Uterus (tissue), 4 donors: ENCODE results near the gene IL4I1. TPM values are rescaled to one million over a fixed set of nuclear protein-coding genes. Genes with fewer than 3 reads are reported as not detected.

Experiments used
- DNase-seq, 2 donors: peaks; one replicate each; pipeline ENCODE4 v3.0.0-alpha.2; 2019 to 2020
- H3K27ac ChIP-seq, 2 donors: fragments of 200-600 bp; sonication (generic); 1 replicate in 1 of 2; 2 replicates in 1 of 2; pipeline ENCODE4 v1.5.1; 2016 to 2018
- H3K27me3 ChIP-seq, 2 donors: fragments of 200-600 bp; sonication (generic); one replicate each; pipeline ENCODE4 v1.5.1; 2018 to 2019; ENCODE audit warnings: control low read depth in 1 of 2
- H3K36me3 ChIP-seq, 2 donors: fragments of 200-600 bp; sonication (generic); one replicate each; pipeline ENCODE4 v1.5.1; 2019; ENCODE audit warnings: control low read depth in 1 of 2
- H3K4me1 ChIP-seq, 2 donors: fragments of 200-600 bp; sonication (generic); one replicate each; pipeline ENCODE4 v1.5.1; 2018 to 2019; ENCODE audit warnings: control low read depth in 1 of 2
- H3K4me3 ChIP-seq, 2 donors: fragments of 200-600 bp; sonication (generic); 1 replicate in 1 of 2; 2 replicates in 1 of 2; pipeline ENCODE4 v1.5.1; 2018 to 2019; ENCODE audit warnings: mild to moderate bottlenecking in 1 of 2
- H3K9me3 ChIP-seq, 2 donors: fragments of 200-600 bp; sonication (generic); one replicate each; pipeline ENCODE4 v1.5.1; 2019; ENCODE audit warnings: control low read depth in 1 of 2
- POLR2A ChIP-seq, 2 donors: fragments of 450-650 bp; IDR thresholded peaks; one replicate each; pipeline ENCODE4 v1.6.1; 2016; ENCODE audit warnings: antibody characterized with exemption in 2 of 2, mild to moderate bottlenecking in 1 of 2, moderate library complexity in 1 of 2
- intact Hi-C: fragments of 100-400 bp; cut with DNase I; formaldehyde crosslinking; loops from one replicate; pipeline ENCODE4 v1.15.1; 2023; ENCODE audit warnings: low total_unique reads
- total RNA-seq, 4 donors: library from RNA; depleted of rRNA in 3 of 4; stranded (reverse); fragments of >200 nt in 3 of 4; gene quantifications; one replicate each; pipeline versions ENCODE4 v1.1.0 to v1.2.4, GENCODE V29; 2014 to 2023
- TF ChIP-seq, protein P1 (sequence below), 4 experiments: fragments of 200-600 bp in 2 of 4; fragments of 450-650 bp in 2 of 4; sonication (generic) in 2 of 4; IDR thresholded peaks; one replicate each; pipeline ENCODE4 v1.5.1; 2016 to 2019; ENCODE audit warnings: antibody characterized with exemption in 4 of 4, mild to moderate bottlenecking in 2 of 4, moderate library complexity in 1 of 4
- donor health status: DM: yes; HTN: yes; CAD: no.

IL4I1 gene
- total RNA-seq, 4 donors from 2014 or later = 0.82 to 1.2 TPM; not detected in 2

- no peak overlapping the region for H3K4me3 ChIP-seq
- no peaks in the 10 kb centered on the region for H3K36me3 ChIP-seq
- no peaks in the 10 kb centered on the region for H3K4me1 ChIP-seq
- no peaks in the 10 kb centered on the region for H3K9me3 ChIP-seq
- H3K27me3 ChIP-seq = no peaks in the 10 kb centered on the region
- intact Hi-C loops = no loop called here
- no peak overlapping the region for H3K27ac ChIP-seq
- TF ChIP-seq, protein P1, sequence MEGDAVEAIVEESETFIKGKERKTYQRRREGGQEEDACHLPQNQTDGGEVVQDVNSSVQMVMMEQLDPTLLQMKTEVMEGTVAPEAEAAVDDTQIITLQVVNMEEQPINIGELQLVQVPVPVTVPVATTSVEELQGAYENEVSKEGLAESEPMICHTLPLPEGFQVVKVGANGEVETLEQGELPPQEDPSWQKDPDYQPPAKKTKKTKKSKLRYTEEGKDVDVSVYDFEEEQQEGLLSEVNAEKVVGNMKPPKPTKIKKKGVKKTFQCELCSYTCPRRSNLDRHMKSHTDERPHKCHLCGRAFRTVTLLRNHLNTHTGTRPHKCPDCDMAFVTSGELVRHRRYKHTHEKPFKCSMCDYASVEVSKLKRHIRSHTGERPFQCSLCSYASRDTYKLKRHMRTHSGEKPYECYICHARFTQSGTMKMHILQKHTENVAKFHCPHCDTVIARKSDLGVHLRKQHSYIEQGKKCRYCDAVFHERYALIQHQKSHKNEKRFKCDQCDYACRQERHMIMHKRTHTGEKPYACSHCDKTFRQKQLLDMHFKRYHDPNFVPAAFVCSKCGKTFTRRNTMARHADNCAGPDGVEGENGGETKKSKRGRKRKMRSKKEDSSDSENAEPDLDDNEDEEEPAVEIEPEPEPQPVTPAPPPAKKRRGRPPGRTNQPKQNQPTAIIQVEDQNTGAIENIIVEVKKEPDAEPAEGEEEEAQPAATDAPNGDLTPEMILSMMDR (IDR thresholded peaks at IDR 0.05) = no peak
- TF ChIP-seq POLR2A (IDR thresholded peaks at IDR 0.05) = no peak
- DNase-seq = no peak
Observed at GRCh38 chr19:49889038-49889686, 7.5 kb downstream of the IL4I1 start.

GRCh38 chr19:49888510-49888824, 8.2 kb downstream of the IL4I1 start:
- Histone ChIP-seq H3K36me3 (no peaks in the 10 kb centered on the region), H3K9me3 (no peaks in the 10 kb centered on the region), H3K4me1 (no peaks in the 10 kb centered on the region), H3K27ac (no peak overlapping the region), H3K27me3 (no peaks in the 10 kb centered on the region), H3K4me3 (no peak overlapping the region)
- DNase-seq = no peak
- intact Hi-C loops = no loop called here
- TF ChIP-seq, protein P1 (IDR thresholded peaks at IDR 0.05) = no peak
- TF ChIP-seq POLR2A (IDR thresholded peaks at IDR 0.05) = no peak

- Histone ChIP-seq H3K4me3 (no peak overlapping the region), H3K4me1 (no peaks in the 10 kb centered on the region), H3K36me3 (no peaks in the 10 kb centered on the region), H3K27ac (no peak overlapping the region), H3K27me3 (no peaks in the 10 kb centered on the region), H3K9me3 (no peaks in the 10 kb centered on the region)
- intact Hi-C loops = no loop called here
- no peak for TF ChIP-seq POLR2A (IDR thresholded peaks at IDR 0.05)
- TF ChIP-seq, protein P1 (IDR thresholded peaks at IDR 0.05) = no peak
- DNase-seq = no peak
Observed at GRCh38 chr19:49887665-49888509, 8.8 kb downstream of the IL4I1 start.

- no peak overlapping the region for H3K27ac ChIP-seq
- peak in 1 of 2 donors; percentile 7 for DNase-seq
- intact Hi-C loops = no loop called here
- no peak overlapping the region for H3K4me3 ChIP-seq
- no peaks in the 10 kb centered on the region for H3K27me3 ChIP-seq
- no peaks in the 10 kb centered on the region for H3K36me3 ChIP-seq
- TF ChIP-seq POLR2A (IDR thresholded peaks at IDR 0.05) = no peak
- TF ChIP-seq, protein P1 (IDR thresholded peaks at IDR 0.05) = no peak
- no peaks in the 10 kb centered on the region for H3K4me1 ChIP-seq
- H3K9me3 ChIP-seq = no peaks in the 10 kb centered on the region
Observed at GRCh38 chr19:49887037-49887664, 9.5 kb downstream of the IL4I1 start.

- Histone ChIP-seq H3K27ac (no peak overlapping the region), H3K36me3 (no peaks in the 10 kb centered on the region), H3K9me3 (no peaks in the 10 kb centered on the region), H3K27me3 (no peaks in the 10 kb centered on the region), H3K4me1 (no peaks in the 10 kb centered on the region), H3K4me3 (no peak overlapping the region)
- DNase-seq = no peak
- TF ChIP-seq, protein P1 (IDR thresholded peaks at IDR 0.05) = no peak
- no peak for TF ChIP-seq POLR2A (IDR thresholded peaks at IDR 0.05)
- intact Hi-C loops = no loop called here
Observed at GRCh38 chr19:49884760-49885159, 11.9 kb downstream of the IL4I1 start.
